IMR-90 (cell line): Measurements from ENCODE around the gene KLHL2. TPM values are rescaled to one million over a fixed set of nuclear protein-coding genes. Genes with fewer than 3 reads are reported as not detected.

Experiments used
- ATAC-seq: fragments of 200-7000 bp; cut with Tn5 transposase; 2 replicates; pipeline ENCODE4 v1.9.1; 2020; ENCODE audit warnings: low read depth, mild to moderate bottlenecking, moderate library complexity
- BruUV-seq: library from RNA; stranded (reverse); fragments of 400-500 nt; replicated peaks from 2 replicates; lab custom pipeline; 2021; lab: Mats Ljungman, UMichigan
- CTCF ChIA-PET: fragments of 300-600 bp; formaldehyde crosslinking; extraction: SDS; loops from one replicate; lab custom pipeline; 2021; ENCODE audit warnings: antibody characterized with exemption; lab: Yijun Ruan, JAX
- POLR2A ChIA-PET: fragments of 300-600 bp; sonication (Branson Sonifier 250); formaldehyde crosslinking; loops from one replicate; lab custom pipeline; 2022; ENCODE audit warnings: antibody characterized with exemption; ENCODE audit not compliant: unreplicated experiment; lab: Charles Lee
- DNase-seq: peaks from one replicate; pipeline ENCODE4 v3.0.0; 2013
- H2AFZ ChIP-seq: replicated peaks from 2 replicates; pipeline ENCODE3; 2013; ENCODE audit warnings: low read length, mild to moderate bottlenecking; ENCODE audit not compliant: poor library complexity
- H2AK5ac ChIP-seq: 2 replicates; pipeline ENCODE4 v1.6.1; 2013; ENCODE audit warnings: low read depth, low read length, inconsistent platforms
- H2AK9ac ChIP-seq: replicated peaks from 2 replicates; pipeline ENCODE3; 2013; ENCODE audit warnings: mild to moderate bottlenecking, low read depth, low read length, moderate library complexity; ENCODE audit not compliant: poor library complexity
- H2BK120ac ChIP-seq: 2 replicates; pipeline ENCODE4 v1.6.1; 2013; ENCODE audit warnings: low read depth, low read length, inconsistent platforms
- H2BK15ac ChIP-seq: 3 replicates; pipeline ENCODE4 v1.6.1; 2013; ENCODE audit warnings: low read depth, low read length, inconsistent platforms
- H2BK20ac ChIP-seq: 2 replicates; pipeline ENCODE4 v1.6.1; 2013; ENCODE audit warnings: low read depth, mild to moderate bottlenecking, inconsistent platforms, low read length, moderate library complexity
- H2BK5ac ChIP-seq: 2 replicates; pipeline ENCODE4 v1.6.1; 2013; ENCODE audit warnings: mild to moderate bottlenecking, low read depth, low read length, inconsistent platforms; ENCODE audit not compliant: poor library complexity, severe bottlenecking
- H3K14ac ChIP-seq: replicated peaks from 2 replicates; pipeline ENCODE4 v1.6.1; 2013; ENCODE audit warnings: low read depth, low read length, inconsistent platforms
- H3K18ac ChIP-seq: 2 replicates; pipeline ENCODE4 v1.6.1; 2013; ENCODE audit warnings: low read depth, low read length, control low read depth
- H3K23ac ChIP-seq: 2 replicates; pipeline ENCODE4 v1.6.1; 2013; ENCODE audit warnings: low read depth, low read length, inconsistent platforms
- H3K27ac ChIP-seq: 2 replicates; pipeline ENCODE4 v1.5.1; 2013; ENCODE audit warnings: mild to moderate bottlenecking, control low read depth, low read length; ENCODE audit not compliant: insufficient read depth
- H3K27me3 ChIP-seq: 2 replicates; pipeline ENCODE4 v1.6.1; 2013; ENCODE audit warnings: low read length; ENCODE audit not compliant: control insufficient read depth, insufficient read depth
- H3K36me3 ChIP-seq: 2 replicates; pipeline ENCODE4 v1.6.1; 2013; ENCODE audit warnings: low read length, mixed read lengths; ENCODE audit not compliant: control insufficient read depth, insufficient read depth
- H3K4ac ChIP-seq: 2 replicates; pipeline ENCODE4 v1.6.1; 2013; ENCODE audit warnings: low read depth, low read length, inconsistent platforms
- H3K4me1 ChIP-seq: 2 replicates; pipeline ENCODE4 v1.6.1; 2013; ENCODE audit warnings: low read length, mixed read lengths; ENCODE audit not compliant: control insufficient read depth, insufficient read depth
- H3K4me2 ChIP-seq: 2 replicates; pipeline ENCODE4 v1.6.1; 2013; ENCODE audit warnings: low read depth, mild to moderate bottlenecking, control low read depth, low read length, moderate library complexity
- H3K4me3 ChIP-seq: 2 replicates; pipeline ENCODE4 v1.5.1; 2013; ENCODE audit warnings: low read depth, mild to moderate bottlenecking, control low read depth, low read length, moderate library complexity; ENCODE audit not compliant: insufficient read depth
- H3K56ac ChIP-seq: 2 replicates; pipeline ENCODE4 v1.6.1; 2013; ENCODE audit warnings: low read length, inconsistent platforms; ENCODE audit not compliant: insufficient read depth; ENCODE audit errors: extremely low read depth
- H3K79me1 ChIP-seq, 2 experiments: 2 replicates each; pipeline ENCODE4 v1.6.1; 2013; ENCODE audit warnings: low read length in 2 of 2, inconsistent platforms in 1 of 2, low read depth in 1 of 2
- H3K9ac ChIP-seq: 2 replicates; pipeline ENCODE4 v1.6.1; 2013; ENCODE audit warnings: low read depth, low read length, control low read depth
- H3K9me1 ChIP-seq: 2 replicates; pipeline ENCODE4 v1.6.1; 2013; ENCODE audit warnings: low read length, inconsistent platforms; ENCODE audit not compliant: insufficient read depth
- H3K9me3 ChIP-seq: 2 replicates; pipeline ENCODE4 v1.6.1; 2013; ENCODE audit warnings: low read length; ENCODE audit not compliant: control insufficient read depth, insufficient read depth
- H4K20me1 ChIP-seq: 2 replicates; pipeline ENCODE4 v1.6.1; 2013; ENCODE audit warnings: low read length, inconsistent platforms; ENCODE audit not compliant: insufficient read depth
- H4K5ac ChIP-seq: 2 replicates; pipeline ENCODE4 v1.6.1; 2013; ENCODE audit warnings: mild to moderate bottlenecking, low read depth, low read length, control low read depth
- H4K8ac ChIP-seq, 2 experiments: 2 replicates each; pipeline ENCODE4 v1.6.1; 2013; ENCODE audit warnings: low read depth in 2 of 2, low read length in 2 of 2, control low read depth in 1 of 2, inconsistent platforms in 1 of 2
- H4K91ac ChIP-seq: 2 replicates; pipeline ENCODE4 v1.6.1; 2013; ENCODE audit warnings: low read depth, low read length, inconsistent platforms; ENCODE audit not compliant: insufficient read depth
- RCOR1 ChIP-seq: IDR thresholded peaks from 2 replicates; pipeline ENCODE4 v1.6.1; 2012; ENCODE audit warnings: mild to moderate bottlenecking, low read length, improper control_type of control experiment; ENCODE audit not compliant: insufficient replicate concordance
- WGBS, 2 experiments: methylation state at CpG; one replicate each; pipeline versions ENCODE4 v1.1.5 to v1.1.7; 2013; ENCODE audit warnings: missing lambda C conversion rate in 2 of 2; ENCODE audit not compliant: insufficient read length in 1 of 2; ENCODE audit errors: extremely low coverage in 2 of 2; 5-methylcytosine and 5-hydroxymethylcytosine counted together
- dilution Hi-C: fragments of 300-500 bp; cut with HindIII; formaldehyde crosslinking; loops from one replicate; pipeline ENCODE4 v1.14.3; 2018; ENCODE audit warnings: low sequenced_read_pairs; ENCODE audit not compliant: unreplicated experiment
- in situ Hi-C: fragments of 300-500 bp; cut with MboI; formaldehyde crosslinking; loops from 3 replicates; pipeline ENCODE4 v1.14.3; 2019; ENCODE audit warnings: low sequenced_read_pairs, inconsistent platforms, mixed read lengths
- intact Hi-C: fragments of 100-400 bp; cut with micrococcal nuclease; formaldehyde crosslinking; loops from 2 replicates; pipeline ENCODE4 v1.10.0; 2022
- polyA plus RNA-seq, 3 experiments: library from polyadenylated mRNA; depleted of rRNA; stranded (reverse); fragments of >200 nt; gene quantifications; 2 replicates each; pipeline ENCODE4 v1.2.3, GENCODE V29; 2012; ENCODE audit warnings: low replicate concordance in 1 of 3
- total RNA-seq: library from RNA; depleted of rRNA; stranded (reverse); fragments of >200 nt; gene quantifications from 2 replicates; pipeline ENCODE4 v1.2.3, GENCODE V29; 2012

Gene KLHL2
- total and polyA plus RNA-seq, 2 of the 4 experiments (the other 2 are of a cell fraction): 11.0 to 12.4 TPM

- H3K27ac ChIP-seq: no peak overlapping the region
- no peaks in the 10 kb centered on the region for H3K79me1 ChIP-seq
- no peaks in the 10 kb centered on the region for H4K20me1 ChIP-seq
- no peak overlapping the region for H3K4me3 ChIP-seq
- H3K9me3 ChIP-seq: no peaks in the 10 kb centered on the region
- H3K36me3 ChIP-seq: no peaks in the 10 kb centered on the region
- no peak overlapping the region for H4K91ac ChIP-seq
- no peak overlapping the region for H2BK120ac ChIP-seq
- no peak for DNase-seq
- H3K23ac ChIP-seq: no peak overlapping the region
- no peak overlapping the region for H2AFZ ChIP-seq
- H2BK20ac ChIP-seq: no peak overlapping the region
- H3K9me1 ChIP-seq: no peaks in the 10 kb centered on the region
- no peak overlapping the region for H3K14ac ChIP-seq
- WGBS, 2 experiments: no CpG with 5 or more reads among the region's 1 CpG
- no peak overlapping the region for H3K4me2 ChIP-seq
- H3K18ac ChIP-seq: no peak overlapping the region
- no peaks in the 10 kb centered on the region for H3K4me1 ChIP-seq
- no peak overlapping the region for H3K56ac ChIP-seq
- CTCF ChIA-PET: no interaction called here
- H4K8ac ChIP-seq: no peak overlapping the region
- H2BK15ac ChIP-seq: no peak overlapping the region
- peaks cover 6% of the 10 kb centered on the region for H3K27me3 ChIP-seq
- H2BK5ac ChIP-seq: no peak overlapping the region
- no peak overlapping the region for H4K5ac ChIP-seq
- TF ChIP-seq RCOR1: no peak
- intact Hi-C loops (no loop called here), dilution Hi-C loops (no loop called here), in situ Hi-C loops (no loop called here)
- no peak overlapping the region for H3K4ac ChIP-seq
- ATAC-seq: no peak
- no peak overlapping the region for H3K9ac ChIP-seq
- BruUV-seq: no TSS peak
- H2AK5ac ChIP-seq: no peak overlapping the region
- no peak overlapping the region for H2AK9ac ChIP-seq
- POLR2A ChIA-PET: interaction anchor here (0.6 kb wide), 1 partner anchor 42 kb away, joined by 4 read pairs; no protein-coding TSS in a partner anchor
Observed at GRCh38 chr4:165190591-165191347, 16.6 kb upstream of the KLHL2 start.
